OCI-LY7 (cell line): ENCODE results near the gene LRP1B.

Source experiments
- CTCF ChIP-seq: fragments of 200-600 bp; sonication (generic); conservative IDR thresholded peaks from 2 replicates; pipeline ENCODE4 v1.5.1; 2014; ENCODE audit warnings: mild to moderate bottlenecking, antibody characterized with exemption, low read length, moderate library complexity, mixed read lengths
- EZH2phosphoT487 ChIP-seq: fragments of 200-600 bp; sonication (generic); IDR thresholded peaks from 2 replicates; pipeline ENCODE4 v1.6.1; 2018; ENCODE audit warnings: low read depth, borderline replicate concordance, mild to moderate bottlenecking, mixed run types, antibody characterized with exemption, low read length, moderate library complexity, mixed read lengths

- TF ChIP-seq CTCF: peak; percentile 59
- TF ChIP-seq EZH2phosphoT487: no peak
Observed at GRCh38 chr2:141399270-141399669, 731.5 kb downstream of the LRP1B start.
